Stimulated activated CD4-positive, alpha-beta T cell treated with anti-CD3 and anti-CD28 coated beads, TNF-alpha, amount 100 ng/mL, for 48 hours (primary cell): ENCODE data around the gene MRM3.
"Not testable (repeated sequence)": the region's sequence is repeated elsewhere in the genome, so short reads cannot be mapped to it uniquely, and the experiment has no call there.

Source experiments
- DNase-seq, 3 donors: peaks; one replicate each; pipeline ENCODE4 v3.0.0-alpha.2; 2020; ENCODE audit warnings: low read depth in 3 of 3

MRM3 gene

GRCh38 chr17:755319-755961 is 26.7 kb upstream of the MRM3 start:
- DNase-seq = not testable (repeated sequence)

GRCh38 chr17:756010-756567 is 26.1 kb upstream of the MRM3 start:
- DNase-seq = not testable (repeated sequence)

- no peak for DNase-seq
These were observed 22.2 kb upstream of the MRM3 start for GRCh38 chr17:759964-760363.

- no peak for DNase-seq
These were observed 21.8 kb upstream of the MRM3 start for GRCh38 chr17:760371-760770.

- no peak for DNase-seq
These were observed 15.1 kb upstream of the MRM3 start for GRCh38 chr17:767076-767475.

- DNase-seq = no peak
These were observed 9.1 kb upstream of the MRM3 start for GRCh38 chr17:773016-773415.

GRCh38 chr17:773467-774312 is 8.5 kb upstream of the MRM3 start:
- DNase-seq = no peak

GRCh38 chr17:774313-774584 is 7.9 kb upstream of the MRM3 start:
- DNase-seq = no peak

GRCh38 chr17:778096-778495 is 4.1 kb upstream of the MRM3 start:
- DNase-seq = no peak

GRCh38 chr17:784143-784542 is 2.0 kb downstream of the MRM3 start:
- DNase-seq = no peak

GRCh38 chr17:785901-786300 is 3.7 kb downstream of the MRM3 start:
- not testable (repeated sequence) for DNase-seq

- DNase-seq = no peak
These were observed 5.6 kb downstream of the MRM3 start for GRCh38 chr17:787641-788221.

GRCh38 chr17:788551-788950 is 6.4 kb downstream of the MRM3 start:
- no peak for DNase-seq

GRCh38 chr17:789160-789840 is 7.1 kb downstream of the MRM3 start:
- DNase-seq = no peak

- not testable (repeated sequence) for DNase-seq
These were observed 8.0 kb downstream of the MRM3 start for GRCh38 chr17:789931-790873.

- not testable (repeated sequence) for DNase-seq
These were observed 8.7 kb downstream of the MRM3 start for GRCh38 chr17:790874-791247.

GRCh38 chr17:791829-792228 is 9.7 kb downstream of the MRM3 start:
- DNase-seq = no peak

GRCh38 chr17:792277-792676 is 10.1 kb downstream of the MRM3 start:
- no peak for DNase-seq

GRCh38 chr17:794876-795275 is 12.7 kb downstream of the MRM3 start:
- peak in 2 of 3 donors; percentile 18 to 31 for DNase-seq

GRCh38 chr17:795276-795675 is 13.1 kb downstream of the MRM3 start:
- no peak for DNase-seq

- no peak for DNase-seq
These were observed 13.6 kb downstream of the MRM3 start for GRCh38 chr17:795721-796120.
